ENCODE results near the gene CACNB2. TPM values are rescaled to one million over a fixed set of nuclear protein-coding genes. Genes with fewer than 3 reads are reported as not detected.

CACNB2 gene
- not detected in 2 replicates for total RNA-seq (2014; rRNA removed)
- polyA plus RNA-seq (2012), result 0.04 TPM

- DNase-seq (ENCODE audit: low read depth), result no peak
Measured at GRCh38 chr10:18140149-18140956, at the start of gene CACNB2. CACNB2 (plus strand) TSS chr10:18140424.

DNA sequence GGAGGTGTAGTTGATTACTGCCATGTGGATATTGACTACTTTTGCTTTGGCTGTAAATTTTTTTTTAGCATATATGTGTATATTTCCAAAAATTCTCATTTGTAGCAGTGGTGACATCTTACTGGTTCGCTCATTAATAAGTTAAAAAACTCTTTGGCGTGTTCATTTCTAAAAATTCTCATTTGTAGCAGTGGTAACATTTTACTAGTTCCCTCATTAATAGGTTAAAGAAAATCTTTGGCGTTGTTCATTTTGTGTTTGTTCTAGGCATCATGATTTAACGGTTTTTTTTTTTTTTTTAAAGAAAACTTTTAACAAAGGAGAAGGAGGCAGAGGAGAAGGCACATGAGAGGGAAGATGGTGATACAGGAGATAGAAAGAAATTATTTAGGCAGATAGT is 45.9 kb upstream of the CACNB2 start:
- no peak for DNase-seq (ENCODE audit: low read depth)

- DNase-seq (ENCODE audit: low read depth), result no peak
Measured at GRCh38 chr10:18094793-18095192, 45.4 kb upstream of the CACNB2 start.

- DNase-seq (ENCODE audit: low read depth), result no peak
Measured at GRCh38 chr10:18097524-18097923, 42.7 kb upstream of the CACNB2 start.

GRCh38 chr10:18098201-18098600 is 42.0 kb upstream of the CACNB2 start:
- no peak for DNase-seq (ENCODE audit: low read depth)

GRCh38 chr10:18099415-18099814 is 40.8 kb upstream of the CACNB2 start:
- no peak for DNase-seq (ENCODE audit: low read depth)

GRCh38 chr10:18100669-18101068 is 39.6 kb upstream of the CACNB2 start:
- no peak for DNase-seq (ENCODE audit: low read depth)

DNA sequence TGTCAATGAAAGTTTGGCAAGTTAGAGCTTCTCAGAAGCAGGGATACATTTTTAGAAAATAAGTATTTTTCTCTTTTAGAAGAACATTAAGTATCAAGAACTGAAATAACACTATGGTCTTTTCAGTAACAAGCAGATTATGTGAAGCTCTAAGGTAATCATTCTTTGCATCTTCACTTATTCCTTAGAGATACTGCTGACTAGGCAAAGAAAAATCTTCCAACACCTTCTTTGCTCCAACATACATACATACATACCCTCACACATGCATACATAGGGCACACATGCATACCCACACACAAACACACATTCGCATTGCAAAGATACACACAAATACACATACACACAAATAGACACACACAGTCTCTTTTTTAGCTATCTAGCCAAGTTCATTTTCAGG is 37.8 kb upstream of the CACNB2 start:
- DNase-seq (ENCODE audit: low read depth), result no peak

DNA sequence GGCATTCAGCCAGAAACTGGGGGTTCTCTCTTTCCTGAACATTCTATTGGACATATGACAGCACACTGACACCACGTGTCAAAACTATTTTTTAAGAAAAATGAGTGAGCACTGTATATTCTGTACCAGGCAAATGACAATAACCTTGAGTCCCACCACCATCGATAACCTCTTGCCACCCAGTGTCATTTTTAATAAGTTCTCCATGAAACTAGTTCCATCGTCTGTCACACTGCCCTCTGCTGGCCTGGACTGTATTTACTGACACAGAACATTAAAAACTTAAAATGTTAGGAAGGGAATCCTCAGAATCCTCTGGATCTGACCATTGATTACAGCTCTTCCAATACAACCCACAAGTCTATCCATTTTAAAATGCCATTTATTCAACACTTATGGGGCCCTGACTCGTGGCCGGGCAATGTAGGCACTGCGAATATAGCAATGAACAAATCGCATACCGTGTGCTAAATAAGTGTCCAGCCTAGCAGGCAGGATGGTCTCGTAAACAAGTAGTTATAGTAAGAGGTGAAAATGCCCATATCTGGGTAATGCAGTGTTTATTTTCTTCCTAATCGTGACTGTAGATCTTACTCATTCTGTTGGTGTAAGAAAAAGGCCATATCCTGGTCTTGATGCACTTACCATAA is 35.9 kb upstream of the CACNB2 start:
- DNase-seq (ENCODE audit: low read depth), result peak; percentile 36

- DNase-seq (ENCODE audit: low read depth), result no peak
Measured at GRCh38 chr10:18109341-18109870, 30.8 kb upstream of the CACNB2 start.

DNA sequence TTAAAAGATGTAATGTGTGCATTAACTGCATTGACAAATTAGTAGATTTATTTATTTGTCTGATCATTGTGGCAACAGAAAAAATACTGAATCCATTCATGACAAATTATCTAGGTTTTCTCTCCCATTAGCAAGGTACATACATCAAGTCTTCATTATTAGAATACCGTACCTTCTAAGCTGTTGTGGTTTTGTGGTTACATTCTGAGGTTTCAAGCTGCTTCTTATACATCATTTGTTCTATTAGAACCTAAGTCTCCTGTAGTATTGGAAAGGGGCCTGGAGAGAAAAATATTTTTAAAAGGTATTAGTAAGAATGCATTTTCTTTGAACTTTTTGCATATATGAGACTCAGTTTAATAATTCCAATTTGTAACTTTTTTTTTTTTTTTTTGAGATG is 26.3 kb upstream of the CACNB2 start:
- no peak for DNase-seq (ENCODE audit: low read depth)

- no peak for DNase-seq (ENCODE audit: low read depth)
Measured at GRCh38 chr10:18117276-18117675, 22.9 kb upstream of the CACNB2 start.

- no peak for DNase-seq (ENCODE audit: low read depth)
Measured at GRCh38 chr10:18122753-18123152, 17.5 kb upstream of the CACNB2 start.

GRCh38 chr10:18133046-18133445 is 7.2 kb upstream of the CACNB2 start:
- DNase-seq (ENCODE audit: low read depth), result no peak

DNA sequence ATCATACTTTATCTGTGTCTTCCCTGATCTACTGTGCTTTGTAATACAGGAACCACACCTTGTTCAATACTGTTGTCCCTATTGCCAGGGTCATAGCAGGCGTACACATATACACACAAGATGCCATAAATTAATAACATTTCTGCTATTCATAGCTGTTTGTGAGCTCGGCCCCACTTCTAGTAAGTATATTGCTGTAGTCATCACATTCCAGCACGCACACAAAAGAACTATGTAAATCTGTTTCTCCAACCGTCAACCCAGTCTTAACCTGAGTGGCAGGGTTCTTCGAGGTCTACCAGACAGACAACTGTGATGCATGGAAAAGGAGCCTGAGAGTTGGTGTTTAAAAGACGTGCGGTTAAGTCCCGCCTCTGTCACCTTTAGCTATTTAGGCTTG is 5.7 kb upstream of the CACNB2 start:
- no peak for DNase-seq (ENCODE audit: low read depth)

DNA sequence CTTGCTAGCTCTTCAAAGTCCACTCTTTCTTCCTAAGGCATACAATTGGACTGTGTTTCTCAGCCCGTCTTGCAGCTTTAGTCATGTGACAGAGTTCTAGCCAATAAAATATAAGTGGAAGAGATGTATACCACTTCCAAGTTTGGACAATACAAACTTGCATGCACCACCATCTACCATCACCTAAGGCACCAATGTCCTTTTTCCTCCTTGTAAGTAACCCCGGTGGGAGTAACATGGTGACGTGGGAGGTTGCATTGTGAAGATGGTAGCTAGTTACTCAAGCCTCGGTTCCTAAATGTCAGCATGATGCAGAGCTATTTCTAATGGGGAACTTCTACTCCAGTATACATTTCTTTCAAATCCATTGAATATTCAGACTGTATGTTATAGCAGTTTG is 5.3 kb upstream of the CACNB2 start:
- no peak for DNase-seq (ENCODE audit: low read depth)

GRCh38 chr10:18136073-18136791 is 4.0 kb upstream of the CACNB2 start:
- DNase-seq (ENCODE audit: low read depth), result no peak

DNA sequence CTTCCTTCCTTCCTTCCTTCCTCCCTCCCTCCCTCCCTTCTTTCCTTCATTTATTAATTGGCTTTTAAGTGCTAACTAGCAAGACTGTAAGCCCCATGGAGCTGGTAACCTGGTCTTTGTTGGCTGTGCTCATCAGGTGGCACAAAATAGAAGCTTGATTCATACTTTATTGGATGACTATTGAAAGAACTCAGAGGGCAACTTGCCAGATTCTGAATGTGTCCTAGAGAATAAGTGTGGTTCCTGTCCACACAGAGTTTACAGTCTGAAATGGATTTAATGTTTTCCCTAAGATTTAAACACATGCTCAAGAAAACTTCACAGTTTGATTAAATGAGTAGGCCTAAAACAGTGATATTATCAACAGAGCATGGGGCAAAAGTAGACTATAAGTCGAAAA is 3.1 kb upstream of the CACNB2 start:
- no peak for DNase-seq (ENCODE audit: low read depth)

GRCh38 chr10:18140957-18141845 is 977 bp downstream of the CACNB2 start:
- no peak for DNase-seq (ENCODE audit: low read depth)

GRCh38 chr10:18142151-18142550 is 1.9 kb downstream of the CACNB2 start:
- DNase-seq (ENCODE audit: low read depth), result no peak

GRCh38 chr10:18144396-18144795 is 4.2 kb downstream of the CACNB2 start:
- no peak for DNase-seq (ENCODE audit: low read depth)

Measured in LHCN-M2 (cell line).